ENCODE data around the gene TEDC1. TPM values are rescaled to one million over a fixed set of nuclear protein-coding genes. Genes with fewer than 3 reads are reported as not detected.

The TEDC1 gene
- total RNA-seq, 1 experiment from 2014 or later, result 17.9 TPM

DNA sequence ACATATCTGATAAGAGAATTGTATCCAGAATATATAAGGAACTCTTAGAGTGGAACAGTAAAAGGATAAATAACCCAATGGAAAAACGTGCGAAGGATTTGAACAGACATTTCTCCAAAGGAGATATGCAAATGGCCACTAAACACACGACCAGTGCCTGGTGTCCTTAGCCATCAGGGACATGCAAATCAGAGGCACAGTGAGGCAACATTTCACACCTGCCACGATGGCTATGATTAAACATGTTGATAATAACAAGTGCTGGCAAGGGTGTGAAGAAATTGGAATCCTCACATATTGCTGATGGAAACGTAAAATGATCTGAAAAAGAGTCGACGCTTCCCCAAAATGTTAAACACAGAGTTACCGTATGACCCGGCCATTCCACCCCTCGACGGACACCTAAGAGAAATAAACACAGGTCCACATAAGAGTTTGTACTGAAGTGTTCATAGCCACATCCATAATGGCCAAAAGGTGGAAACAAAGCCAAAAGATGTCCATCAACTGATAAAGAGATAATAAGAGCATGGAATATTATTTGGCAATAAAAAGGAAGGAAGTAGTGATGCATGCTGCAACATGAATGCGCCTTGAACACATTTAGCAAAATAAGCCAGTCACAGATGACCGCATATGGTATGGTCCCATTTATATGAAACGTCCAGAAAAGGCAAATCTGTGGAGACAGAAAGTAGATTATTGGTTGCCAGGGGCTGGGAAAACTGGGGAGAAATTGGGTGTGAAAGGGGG lies 29.1 kb downstream of the TEDC1 start (continued):
- TF ChIP-seq, protein P1, sequence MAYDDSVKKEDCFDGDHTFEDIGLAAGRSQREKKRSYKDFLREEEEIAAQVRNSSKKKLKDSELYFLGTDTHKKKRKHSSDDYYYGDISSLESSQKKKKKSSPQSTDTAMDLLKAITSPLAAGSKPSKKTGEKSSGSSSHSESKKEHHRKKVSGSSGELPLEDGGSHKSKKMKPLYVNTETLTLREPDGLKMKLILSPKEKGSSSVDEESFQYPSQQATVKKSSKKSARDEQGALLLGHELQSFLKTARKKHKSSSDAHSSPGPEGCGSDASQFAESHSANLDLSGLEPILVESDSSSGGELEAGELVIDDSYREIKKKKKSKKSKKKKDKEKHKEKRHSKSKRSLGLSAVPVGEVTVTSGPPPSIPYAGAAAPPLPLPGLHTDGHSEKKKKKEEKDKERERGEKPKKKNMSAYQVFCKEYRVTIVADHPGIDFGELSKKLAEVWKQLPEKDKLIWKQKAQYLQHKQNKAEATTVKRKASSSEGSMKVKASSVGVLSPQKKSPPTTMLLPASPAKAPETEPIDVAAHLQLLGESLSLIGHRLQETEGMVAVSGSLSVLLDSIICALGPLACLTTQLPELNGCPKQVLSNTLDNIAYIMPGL (CRISPR knock-in tag; IDR thresholded peaks at IDR 0.05), result no peak
- TF ChIP-seq, protein P2, sequence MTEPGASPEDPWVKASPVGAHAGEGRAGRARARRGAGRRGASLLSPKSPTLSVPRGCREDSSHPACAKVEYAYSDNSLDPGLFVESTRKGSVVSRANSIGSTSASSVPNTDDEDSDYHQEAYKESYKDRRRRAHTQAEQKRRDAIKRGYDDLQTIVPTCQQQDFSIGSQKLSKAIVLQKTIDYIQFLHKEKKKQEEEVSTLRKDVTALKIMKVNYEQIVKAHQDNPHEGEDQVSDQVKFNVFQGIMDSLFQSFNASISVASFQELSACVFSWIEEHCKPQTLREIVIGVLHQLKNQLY (CRISPR knock-in tag; IDR thresholded peaks at IDR 0.05), result no peak

DNA sequence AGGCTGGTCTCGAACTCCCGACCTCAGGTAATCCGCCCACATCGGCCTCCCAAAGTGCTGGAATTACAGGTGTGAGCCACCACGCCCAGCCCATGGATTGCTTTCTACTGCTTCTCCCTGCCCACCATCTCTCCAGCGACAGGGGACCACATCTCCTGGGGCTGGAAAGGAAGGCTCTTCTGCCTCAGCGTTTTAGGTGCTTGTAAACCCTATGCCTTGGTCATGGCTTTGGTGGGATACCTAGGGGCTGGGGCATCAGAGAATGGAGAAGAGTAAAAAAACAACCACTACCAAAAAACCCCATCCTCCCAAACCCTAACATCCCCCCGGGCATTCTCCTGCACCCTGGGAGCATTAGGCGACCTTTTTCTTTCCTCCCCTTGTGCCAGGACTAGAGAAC lies 34.3 kb downstream of the TEDC1 start:
- Mint-ChIP-seq H3K9me3 (peaks cover 6% of the 10 kb centered on the region), H3K27ac (no peak overlapping the region), H3K36me3 (no peaks in the 10 kb centered on the region), H3K4me3 (peak overlapping the region; percentile 53), H3K4me1 (no peaks in the 10 kb centered on the region), H3K27me3 (ENCODE audit: low read depth) (peaks cover 59% of the 10 kb centered on the region)
- no peak for TF ChIP-seq ZNF423 (CRISPR knock-in tag; IDR thresholded peaks at IDR 0.05)
- no peak for TF ChIP-seq ZNF317 (CRISPR knock-in tag; IDR thresholded peaks at IDR 0.05; ENCODE audit: borderline replicate concordance, low read depth)
- TF ChIP-seq ETV6 (CRISPR knock-in tag; IDR thresholded peaks at IDR 0.05), result no peak
- TF ChIP-seq, protein P3, sequence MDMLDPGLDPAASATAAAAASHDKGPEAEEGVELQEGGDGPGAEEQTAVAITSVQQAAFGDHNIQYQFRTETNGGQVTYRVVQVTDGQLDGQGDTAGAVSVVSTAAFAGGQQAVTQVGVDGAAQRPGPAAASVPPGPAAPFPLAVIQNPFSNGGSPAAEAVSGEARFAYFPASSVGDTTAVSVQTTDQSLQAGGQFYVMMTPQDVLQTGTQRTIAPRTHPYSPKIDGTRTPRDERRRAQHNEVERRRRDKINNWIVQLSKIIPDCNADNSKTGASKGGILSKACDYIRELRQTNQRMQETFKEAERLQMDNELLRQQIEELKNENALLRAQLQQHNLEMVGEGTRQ (CRISPR knock-in tag; IDR thresholded peaks at IDR 0.05), result no peak
- no peak for TF ChIP-seq ZNF219 (CRISPR knock-in tag; IDR thresholded peaks at IDR 0.05; ENCODE audit: borderline replicate concordance)
- TF ChIP-seq ZNF138 (CRISPR knock-in tag; conservative IDR thresholded peaks at IDR 0.05), result no peak
- TF ChIP-seq, protein P2 (CRISPR knock-in tag; IDR thresholded peaks at IDR 0.05), result no peak
- no peak for TF ChIP-seq NR1H2 (CRISPR knock-in tag; IDR thresholded peaks at IDR 0.05)
- TF ChIP-seq, protein P4, sequence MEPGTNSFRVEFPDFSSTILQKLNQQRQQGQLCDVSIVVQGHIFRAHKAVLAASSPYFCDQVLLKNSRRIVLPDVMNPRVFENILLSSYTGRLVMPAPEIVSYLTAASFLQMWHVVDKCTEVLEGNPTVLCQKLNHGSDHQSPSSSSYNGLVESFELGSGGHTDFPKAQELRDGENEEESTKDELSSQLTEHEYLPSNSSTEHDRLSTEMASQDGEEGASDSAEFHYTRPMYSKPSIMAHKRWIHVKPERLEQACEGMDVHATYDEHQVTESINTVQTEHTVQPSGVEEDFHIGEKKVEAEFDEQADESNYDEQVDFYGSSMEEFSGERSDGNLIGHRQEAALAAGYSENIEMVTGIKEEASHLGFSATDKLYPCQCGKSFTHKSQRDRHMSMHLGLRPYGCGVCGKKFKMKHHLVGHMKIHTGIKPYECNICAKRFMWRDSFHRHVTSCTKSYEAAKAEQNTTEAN (CRISPR knock-in tag; IDR thresholded peaks at IDR 0.05), result no peak
- no peak for TF ChIP-seq ELF4 (CRISPR knock-in tag; IDR thresholded peaks at IDR 0.05; ENCODE audit: low read depth)
- TF ChIP-seq PRRX2 (CRISPR knock-in tag; IDR thresholded peaks at IDR 0.05), result no peak
- no peak for TF ChIP-seq ZNF121 (CRISPR knock-in tag; IDR thresholded peaks at IDR 0.05)
- no peak for TF ChIP-seq IRF2 (CRISPR knock-in tag; IDR thresholded peaks at IDR 0.05; ENCODE audit: borderline replicate concordance, low read depth)
- no peak for TF ChIP-seq FOXP1 (CRISPR knock-in tag; IDR thresholded peaks at IDR 0.05; ENCODE audit: borderline replicate concordance)
- no peak for ATAC-seq
- POLR2A ChIA-PET, result no interaction called here
- DNase-seq (ENCODE audit: low spot score), result no peak
- CTCF ChIA-PET, result interaction anchor here (1.3 to 1.4 kb wide), 2 partner anchors 34 to 44 kb away, joined by 3 to 7 read pairs; no protein-coding TSS in a partner anchor

DNA sequence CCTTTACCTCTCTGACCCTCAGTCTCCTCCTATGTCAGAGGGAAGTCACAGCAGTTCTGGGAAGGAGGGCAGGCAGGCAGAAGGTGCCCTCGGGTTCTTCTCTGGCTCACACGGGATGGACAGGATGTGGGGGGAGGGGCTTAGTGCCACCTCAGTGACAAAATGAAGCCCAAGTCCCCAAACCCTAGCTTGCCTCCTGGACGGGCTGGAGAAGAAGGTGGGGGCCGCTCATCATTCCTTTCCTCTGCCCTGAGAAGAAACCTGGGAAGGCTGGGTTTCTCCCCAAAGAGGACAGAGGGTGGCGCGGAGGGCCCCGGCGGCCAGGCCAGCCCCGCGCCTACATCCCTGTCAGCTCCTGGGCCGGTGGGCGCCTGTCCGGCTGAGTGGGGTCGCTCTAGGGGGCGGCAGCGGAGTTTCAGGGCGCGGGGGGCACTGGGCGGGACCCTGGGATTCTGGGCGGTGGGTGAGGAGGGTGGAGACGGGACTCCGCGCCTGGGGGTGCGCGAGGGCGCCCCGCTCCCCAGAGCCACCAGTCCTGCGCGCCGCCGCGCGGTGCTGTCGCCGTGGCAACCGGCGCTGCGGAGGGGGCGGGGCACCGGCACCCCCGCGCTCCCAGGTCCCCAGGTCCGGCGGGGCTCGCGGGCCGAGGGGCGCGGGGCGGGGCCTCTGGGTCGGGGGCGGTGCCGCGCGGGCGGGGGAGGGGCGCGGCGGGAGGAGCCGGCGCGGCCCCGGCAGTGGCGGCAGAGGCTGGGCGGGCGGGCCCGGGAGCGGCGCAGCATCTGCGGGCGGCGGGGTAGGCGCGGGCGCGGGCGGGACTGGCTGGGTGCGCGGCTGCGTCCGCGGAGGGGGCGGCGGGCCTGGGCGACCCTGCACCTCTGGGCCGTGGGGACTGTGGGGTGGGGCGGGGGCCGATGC lies 35.1 kb downstream of the TEDC1 start, which contains the start of gene TMEM121:
TMEM121 (plus strand) TSS at position 723 of the 915 bp plus-strand sequence. CDS start 2,252 bp downstream, outside the sequence.
- no peaks in the 10 kb centered on the region for H3K36me3 Mint-ChIP-seq
- no peak within 1 kb of the TSS for H3K27ac Mint-ChIP-seq
- ATAC-seq (peak; percentile 64), DNase-seq (ENCODE audit: low spot score) (peak; percentile 54)
- TF ChIP-seq, protein P5, sequence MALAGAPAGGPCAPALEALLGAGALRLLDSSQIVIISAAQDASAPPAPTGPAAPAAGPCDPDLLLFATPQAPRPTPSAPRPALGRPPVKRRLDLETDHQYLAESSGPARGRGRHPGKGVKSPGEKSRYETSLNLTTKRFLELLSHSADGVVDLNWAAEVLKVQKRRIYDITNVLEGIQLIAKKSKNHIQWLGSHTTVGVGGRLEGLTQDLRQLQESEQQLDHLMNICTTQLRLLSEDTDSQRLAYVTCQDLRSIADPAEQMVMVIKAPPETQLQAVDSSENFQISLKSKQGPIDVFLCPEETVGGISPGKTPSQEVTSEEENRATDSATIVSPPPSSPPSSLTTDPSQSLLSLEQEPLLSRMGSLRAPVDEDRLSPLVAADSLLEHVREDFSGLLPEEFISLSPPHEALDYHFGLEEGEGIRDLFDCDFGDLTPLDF (CRISPR knock-in tag; IDR thresholded peaks at IDR 0.05), result no peak
- TF ChIP-seq, protein P1 (CRISPR knock-in tag; IDR thresholded peaks at IDR 0.05), result no peak
- TF ChIP-seq ZNF423 (CRISPR knock-in tag; IDR thresholded peaks at IDR 0.05) (no peak), ZNF317 (CRISPR knock-in tag; IDR thresholded peaks at IDR 0.05; ENCODE audit: borderline replicate concordance, low read depth) (no peak), ZNF263 (CRISPR knock-in tag; IDR thresholded peaks at IDR 0.05; ENCODE audit: low read depth) (no peak)
- ChIA-PET CTCF (interaction anchor here (0.6 to 1.4 kb wide), 3 partner anchors 34 to 155 kb away, joined by 3 to 7 read pairs (median 3); no protein-coding TSS in a partner anchor), POLR2A (no interaction called here)
- H3K4me3 Mint-ChIP-seq, result peak within 1 kb of the TSS; percentile 53
- no peaks in the 10 kb centered on the region for H3K4me1 Mint-ChIP-seq
- H3K9me3 Mint-ChIP-seq, result peaks cover 5% of the 10 kb centered on the region
- peaks cover 64% of the 10 kb centered on the region for H3K27me3 Mint-ChIP-seq (ENCODE audit: low read depth)
